Neural progenitor cell (in vitro differentiated cells): ENCODE data around the gene RAET1G.

ENCODE experiments used
- CTCF ChIP-seq: fragments of 200-600 bp; sonication (generic); IDR thresholded peaks from 2 replicates; pipeline ENCODE4 v1.5.1; 2017; ENCODE audit warnings: antibody characterized with exemption, mild to moderate bottlenecking
- EZH2 ChIP-seq: fragments of 200-600 bp; sonication (generic); IDR thresholded peaks from 2 replicates; pipeline ENCODE4 v1.6.1; 2017; ENCODE audit warnings: antibody characterized with exemption, mild to moderate bottlenecking, moderate library complexity
- EZH2phosphoT487 ChIP-seq: fragments of 200-600 bp; sonication (generic); IDR thresholded peaks from 2 replicates; pipeline ENCODE4 v1.6.1; 2017; ENCODE audit warnings: antibody characterized with exemption

- TF ChIP-seq CTCF (no peak), EZH2 (no peak), EZH2phosphoT487 (no peak)
Measured at GRCh38 chr6:149906405-149906804, 16.5 kb downstream of the RAET1G start.
